ENCODE results near the gene SLC52A3.

DNA sequence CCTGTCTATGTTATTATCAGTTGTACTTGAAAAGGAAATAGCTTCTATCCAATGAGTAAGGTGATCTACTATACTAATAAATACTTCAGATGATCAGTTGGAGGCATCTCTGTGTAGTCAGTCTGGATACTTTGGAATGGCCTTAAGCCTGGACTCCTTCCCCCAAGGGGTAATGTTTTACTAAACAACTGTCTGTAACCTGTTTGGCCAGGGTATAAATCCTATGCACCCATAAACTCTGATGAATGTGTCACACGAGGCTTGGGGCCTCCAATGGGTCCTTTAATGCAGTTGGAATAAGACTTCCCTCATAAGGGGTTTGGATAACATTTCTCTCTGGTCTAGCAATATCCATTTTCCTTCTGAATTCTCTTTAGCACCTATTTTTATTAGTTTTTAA lies 19.5 kb upstream of the SLC52A3 start:
- TF ChIP-seq, protein P1, sequence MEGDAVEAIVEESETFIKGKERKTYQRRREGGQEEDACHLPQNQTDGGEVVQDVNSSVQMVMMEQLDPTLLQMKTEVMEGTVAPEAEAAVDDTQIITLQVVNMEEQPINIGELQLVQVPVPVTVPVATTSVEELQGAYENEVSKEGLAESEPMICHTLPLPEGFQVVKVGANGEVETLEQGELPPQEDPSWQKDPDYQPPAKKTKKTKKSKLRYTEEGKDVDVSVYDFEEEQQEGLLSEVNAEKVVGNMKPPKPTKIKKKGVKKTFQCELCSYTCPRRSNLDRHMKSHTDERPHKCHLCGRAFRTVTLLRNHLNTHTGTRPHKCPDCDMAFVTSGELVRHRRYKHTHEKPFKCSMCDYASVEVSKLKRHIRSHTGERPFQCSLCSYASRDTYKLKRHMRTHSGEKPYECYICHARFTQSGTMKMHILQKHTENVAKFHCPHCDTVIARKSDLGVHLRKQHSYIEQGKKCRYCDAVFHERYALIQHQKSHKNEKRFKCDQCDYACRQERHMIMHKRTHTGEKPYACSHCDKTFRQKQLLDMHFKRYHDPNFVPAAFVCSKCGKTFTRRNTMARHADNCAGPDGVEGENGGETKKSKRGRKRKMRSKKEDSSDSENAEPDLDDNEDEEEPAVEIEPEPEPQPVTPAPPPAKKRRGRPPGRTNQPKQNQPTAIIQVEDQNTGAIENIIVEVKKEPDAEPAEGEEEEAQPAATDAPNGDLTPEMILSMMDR (IDR thresholded peaks at IDR 0.05) = no peak
- no peak for TF ChIP-seq POLR2A (IDR thresholded peaks at IDR 0.05)

Measured in Peyer's patch (tissue), 4 donors.